IPS-18a (cell line): ENCODE measurements around the gene NCKAP1.

Source experiments
- H3K27ac ChIP-seq: one replicate; pipeline ENCODE4 v1.5.1; 2013; ENCODE audit warnings: low read length
- H3K27me3 ChIP-seq: one replicate; pipeline ENCODE4 v1.6.1; 2013; ENCODE audit warnings: mild to moderate bottlenecking, low read length; ENCODE audit not compliant: control insufficient read depth, insufficient read depth
- H3K36me3 ChIP-seq: one replicate; pipeline ENCODE4 v1.6.1; 2013; ENCODE audit warnings: low read depth, low read length; ENCODE audit not compliant: control insufficient read depth
- H3K4me1 ChIP-seq: one replicate; pipeline ENCODE4 v1.6.1; 2013; ENCODE audit warnings: low read depth, low read length; ENCODE audit not compliant: control insufficient read depth
- H3K4me3 ChIP-seq: one replicate; pipeline ENCODE4 v1.5.1; 2013; ENCODE audit warnings: low read length
- H3K9ac ChIP-seq: one replicate; pipeline ENCODE4 v1.6.1; 2013; ENCODE audit warnings: mild to moderate bottlenecking, low read length, moderate library complexity
- H3K9me3 ChIP-seq: one replicate; pipeline ENCODE4 v1.6.1; 2013; ENCODE audit warnings: low read depth, low read length; ENCODE audit not compliant: control insufficient read depth

Gene NCKAP1

GRCh38 chr2:183035298-183035953, 2.8 kb downstream of the NCKAP1 start:
- H3K4me3 ChIP-seq, result peak overlapping the region; percentile 96

DNA sequence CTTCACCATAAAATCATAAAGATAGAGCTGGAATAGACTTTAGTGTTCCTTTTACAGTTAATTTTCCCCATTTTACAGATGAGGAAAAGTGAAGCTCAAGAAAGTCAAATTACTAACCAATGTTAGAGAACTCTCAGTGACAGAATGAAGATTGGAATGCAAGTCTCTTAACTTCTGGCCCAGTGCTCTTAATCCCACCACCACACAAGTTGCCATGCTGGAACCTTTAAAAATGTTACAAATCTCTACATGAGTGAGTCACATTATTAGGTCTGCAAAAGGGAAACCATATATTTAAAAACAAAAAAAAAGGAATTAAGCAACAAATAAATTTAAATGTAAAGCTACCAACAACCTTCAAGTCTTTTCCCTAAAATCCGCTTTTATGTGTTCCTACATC, 3.5 kb downstream of the NCKAP1 start:
- H3K4me3 ChIP-seq, result peak overlapping the region; percentile 96
- peaks cover 47% of the 10 kb centered on the region for H3K4me1 ChIP-seq
- H3K9ac ChIP-seq, result no peak overlapping the region
- peaks cover 11% of the 10 kb centered on the region for H3K27me3 ChIP-seq
- no peaks in the 10 kb centered on the region for H3K9me3 ChIP-seq
- no peaks in the 10 kb centered on the region for H3K36me3 ChIP-seq
- H3K27ac ChIP-seq, result no peak overlapping the region

More at GRCh38 chr2:183035298-183035953, 2.8 kb downstream of the NCKAP1 start:
- Histone ChIP-seq H3K9ac (peak overlapping the region; percentile 79), H3K9me3 (no peaks in the 10 kb centered on the region), H3K36me3 (no peaks in the 10 kb centered on the region), H3K27me3 (peaks cover 14% of the 10 kb centered on the region), H3K4me1 (peaks cover 47% of the 10 kb centered on the region), H3K27ac (peak overlapping the region; percentile 13)

DNA sequence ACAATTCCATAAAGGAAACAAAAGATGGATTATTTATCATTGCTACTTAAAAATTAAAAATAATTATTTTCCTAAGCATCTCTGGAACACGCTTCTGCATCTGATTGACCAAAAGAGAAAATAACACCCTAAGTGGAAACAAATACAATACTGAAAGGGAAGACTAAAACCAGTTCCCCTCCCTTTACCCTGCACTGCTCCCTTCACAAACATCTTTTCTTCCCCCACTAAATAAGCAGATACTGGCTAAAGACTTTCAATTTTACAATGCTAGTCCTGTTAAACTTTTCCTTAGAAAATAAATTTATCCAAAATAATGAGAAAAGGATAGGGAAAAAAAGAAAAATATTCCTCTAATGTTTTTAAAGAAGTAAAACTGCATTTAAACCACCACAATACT, 4.3 kb downstream of the NCKAP1 start:
- peaks cover 46% of the 10 kb centered on the region for H3K4me1 ChIP-seq
- no peak overlapping the region for H3K9ac ChIP-seq

GRCh38 chr2:183031911-183032794, 6.1 kb downstream of the NCKAP1 start:
- Histone ChIP-seq H3K27me3 (no peaks in the 10 kb centered on the region), H3K9me3 (no peaks in the 10 kb centered on the region), H3K9ac (no peak overlapping the region), H3K4me3 (no peak overlapping the region), H3K4me1 (peaks cover 42% of the 10 kb centered on the region), H3K36me3 (no peaks in the 10 kb centered on the region), H3K27ac (no peak overlapping the region)

More for the DNA sequence above, 4.3 kb downstream of the NCKAP1 start:
- no peak overlapping the region for H3K4me3 ChIP-seq
- H3K9me3 ChIP-seq, result no peaks in the 10 kb centered on the region
- H3K27ac ChIP-seq, result no peak overlapping the region
- H3K36me3 ChIP-seq, result no peaks in the 10 kb centered on the region
- peaks cover 2% of the 10 kb centered on the region for H3K27me3 ChIP-seq

DNA sequence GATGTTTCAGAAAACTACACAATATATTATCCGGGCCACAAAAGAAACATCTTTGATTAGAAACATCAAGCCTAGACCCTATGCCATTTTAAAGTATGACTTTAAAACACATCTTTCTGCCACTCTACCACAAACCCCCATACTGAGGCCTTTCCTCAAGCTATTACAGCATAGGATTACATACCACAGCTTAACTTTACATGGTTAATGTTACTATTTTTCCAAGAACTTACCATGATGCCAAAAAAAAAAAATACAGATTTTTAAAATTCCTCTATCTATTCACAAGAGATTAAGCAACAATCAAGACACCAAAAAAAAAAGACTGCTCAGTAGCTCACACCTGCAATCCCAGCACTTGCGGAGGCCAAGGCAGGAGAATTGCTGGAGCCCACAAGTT, 9.0 kb downstream of the NCKAP1 start:
- H3K27ac ChIP-seq, result no peak overlapping the region
- no peaks in the 10 kb centered on the region for H3K36me3 ChIP-seq
- H3K9ac ChIP-seq, result no peak overlapping the region
- H3K9me3 ChIP-seq, result no peaks in the 10 kb centered on the region
- no peaks in the 10 kb centered on the region for H3K27me3 ChIP-seq
- H3K4me3 ChIP-seq, result no peak overlapping the region
- H3K4me1 ChIP-seq, result peaks cover 16% of the 10 kb centered on the region

DNA sequence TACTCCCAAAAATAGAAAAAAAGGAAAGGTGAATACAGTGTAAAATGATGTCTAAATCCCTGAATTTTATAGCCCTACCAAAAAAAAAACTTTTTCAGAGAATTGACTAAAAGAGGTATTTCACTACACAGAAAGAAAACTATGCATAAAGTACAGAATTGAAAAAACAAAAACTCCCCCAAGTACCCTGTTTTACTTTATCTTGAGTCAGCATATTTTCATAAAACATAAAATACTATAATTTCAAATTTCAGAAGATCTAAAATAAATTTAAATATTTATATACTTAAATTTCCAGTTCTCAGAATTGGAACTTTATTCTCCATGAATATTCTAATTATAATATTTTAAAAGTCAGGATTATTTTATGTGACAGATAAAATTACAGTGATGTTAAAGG, 10.1 kb downstream of the NCKAP1 start:
- Histone ChIP-seq H3K9ac (no peak overlapping the region), H3K4me1 (peaks cover 12% of the 10 kb centered on the region), H3K27ac (no peak overlapping the region), H3K36me3 (no peaks in the 10 kb centered on the region), H3K27me3 (no peaks in the 10 kb centered on the region), H3K4me3 (no peak overlapping the region), H3K9me3 (no peaks in the 10 kb centered on the region)

- Histone ChIP-seq H3K27ac (no peak overlapping the region), H3K9me3 (no peaks in the 10 kb centered on the region), H3K4me1 (peaks cover 8% of the 10 kb centered on the region)
These were observed 10.8 kb downstream of the NCKAP1 start for GRCh38 chr2:183027443-183027842.

DNA sequence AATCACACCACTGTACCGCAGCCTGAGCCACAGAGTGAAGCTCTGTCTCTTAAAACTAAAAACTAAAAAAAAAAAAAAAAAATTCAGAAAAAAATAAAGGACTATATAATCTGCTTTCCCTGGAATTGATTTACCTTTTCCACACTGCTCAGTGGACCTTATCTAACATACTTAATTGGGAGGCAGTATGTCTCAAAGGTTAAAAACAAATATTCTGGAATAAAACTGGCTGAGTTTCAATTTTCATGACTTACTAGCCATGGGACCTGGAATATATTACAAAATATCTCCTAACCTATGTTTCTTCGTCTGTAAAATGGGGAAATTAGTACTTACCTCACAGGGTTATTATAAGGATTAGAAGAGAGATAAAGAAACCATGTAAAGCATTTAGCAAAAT, 11.8 kb downstream of the NCKAP1 start:
- no peak overlapping the region for H3K27ac ChIP-seq
- H3K4me3 ChIP-seq, result no peak overlapping the region
- H3K9ac ChIP-seq, result no peak overlapping the region
- peaks cover 4% of the 10 kb centered on the region for H3K4me1 ChIP-seq
- H3K9me3 ChIP-seq, result no peaks in the 10 kb centered on the region
- no peaks in the 10 kb centered on the region for H3K27me3 ChIP-seq
- peaks cover 9% of the 10 kb centered on the region for H3K36me3 ChIP-seq

More at GRCh38 chr2:183027443-183027842, 10.8 kb downstream of the NCKAP1 start:
- H3K27me3 ChIP-seq, result no peaks in the 10 kb centered on the region
- H3K4me3 ChIP-seq, result no peak overlapping the region
- H3K9ac ChIP-seq, result no peak overlapping the region
- H3K36me3 ChIP-seq, result peaks cover 4% of the 10 kb centered on the region

- H3K9me3 ChIP-seq, result no peaks in the 10 kb centered on the region
- no peak overlapping the region for H3K27ac ChIP-seq
- peaks cover 10% of the 10 kb centered on the region for H3K36me3 ChIP-seq
- H3K4me3 ChIP-seq, result no peak overlapping the region
- H3K9ac ChIP-seq, result no peak overlapping the region
- H3K27me3 ChIP-seq, result no peaks in the 10 kb centered on the region
- H3K4me1 ChIP-seq, result no peaks in the 10 kb centered on the region
These were observed 12.3 kb downstream of the NCKAP1 start for GRCh38 chr2:183025993-183026392.

DNA sequence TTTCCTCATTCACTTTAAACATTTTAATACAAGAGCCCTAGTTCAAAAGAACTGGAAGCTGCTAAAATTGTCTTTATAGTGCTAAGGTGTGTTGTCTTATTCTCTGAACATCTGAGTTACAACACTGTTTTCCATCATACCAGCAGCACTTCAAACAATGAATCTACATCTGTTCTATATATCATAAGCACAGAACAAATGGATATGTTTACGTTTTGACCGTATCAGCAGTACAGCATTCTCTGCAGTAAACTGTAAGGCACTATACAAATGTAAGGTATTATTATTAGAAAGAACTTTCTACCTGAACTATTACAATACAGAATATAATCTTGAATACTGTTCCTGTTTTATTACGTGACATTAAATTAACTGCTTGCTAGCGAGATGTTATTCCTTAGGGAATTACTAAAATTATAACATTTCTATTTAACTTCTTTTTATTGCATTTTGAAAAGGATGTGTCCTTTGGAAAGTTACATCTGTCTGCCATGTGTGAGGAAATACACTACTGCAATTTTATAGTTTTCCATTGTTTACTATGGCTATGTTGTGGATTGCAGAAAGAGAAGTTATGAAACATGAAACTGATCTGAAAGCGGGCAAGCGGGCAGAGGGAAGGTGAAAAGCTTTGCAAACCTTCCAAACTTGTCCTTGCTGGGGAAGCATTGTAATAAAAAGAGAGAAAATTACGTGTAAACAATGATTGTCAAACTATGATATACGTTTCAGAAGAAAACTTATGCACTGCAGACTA, 13.7 kb downstream of the NCKAP1 start:
- Histone ChIP-seq H3K36me3 (peaks cover 11% of the 10 kb centered on the region), H3K9ac (no peak overlapping the region), H3K4me3 (no peak overlapping the region), H3K27me3 (no peaks in the 10 kb centered on the region), H3K4me1 (no peaks in the 10 kb centered on the region), H3K9me3 (no peaks in the 10 kb centered on the region), H3K27ac (no peak overlapping the region)

- Histone ChIP-seq H3K27me3 (no peaks in the 10 kb centered on the region), H3K36me3 (peaks cover 11% of the 10 kb centered on the region), H3K27ac (no peak overlapping the region), H3K4me1 (no peaks in the 10 kb centered on the region), H3K4me3 (no peak overlapping the region), H3K9ac (no peak overlapping the region), H3K9me3 (no peaks in the 10 kb centered on the region)
These were observed 15.5 kb downstream of the NCKAP1 start for GRCh38 chr2:183022711-183023110.
